A549 (cell line): ENCODE data around the gene SKIL.

Source experiments
- MAFK ChIP-seq: fragments of 450-650 bp; IDR thresholded peaks from 2 replicates; pipeline ENCODE4 v1.6.1; 2014; ENCODE audit not compliant: partially characterized antibody
- POLR2A ChIP-seq: IDR thresholded peaks from 2 replicates; pipeline ENCODE4 v1.6.1; 2012; ENCODE audit warnings: mild to moderate bottlenecking, low read length
- RCOR1 ChIP-seq: fragments of 150-350 bp; IDR thresholded peaks from 2 replicates; pipeline ENCODE4 v1.6.1; 2014; ENCODE audit warnings: antibody characterized with exemption, low read length, low read depth
- RNF2 ChIP-seq: fragments of 200-600 bp; sonication (generic); IDR thresholded peaks from 2 replicates; pipeline ENCODE4 v1.6.1; 2016; ENCODE audit warnings: low read depth, mild to moderate bottlenecking, antibody characterized with exemption, moderate library complexity, borderline replicate concordance
- TF ChIP-seq, protein P1 (sequence below): fragments of >200 bp; sonication (Bioruptor Twin); formaldehyde crosslinking; IDR thresholded peaks from 3 replicates; pipeline ENCODE4 v1.5.1; 2016

DNA sequence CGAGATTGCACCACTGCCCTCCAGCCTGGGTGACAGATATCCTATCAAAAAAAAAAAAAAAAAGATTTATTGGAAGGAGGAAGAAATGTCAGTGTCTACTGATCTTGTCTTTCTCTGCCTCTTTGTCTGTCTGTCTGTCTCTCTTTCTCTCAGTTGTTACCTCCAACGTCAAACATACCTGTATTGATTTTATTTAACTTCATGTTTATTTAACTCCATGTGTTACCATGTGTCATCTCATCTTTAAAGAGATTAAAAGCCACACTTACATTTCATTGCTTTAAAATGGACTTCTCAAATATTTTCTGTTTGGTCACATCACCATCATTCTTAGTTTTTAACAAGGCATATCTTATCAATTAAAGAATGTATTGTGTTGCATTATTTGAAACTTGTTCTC, 70.6 kb downstream of the SKIL start:
- TF ChIP-seq POLR2A (no peak), RCOR1 (no peak), MAFK (no peak), RNF2 (no peak)
- TF ChIP-seq, protein P1, sequence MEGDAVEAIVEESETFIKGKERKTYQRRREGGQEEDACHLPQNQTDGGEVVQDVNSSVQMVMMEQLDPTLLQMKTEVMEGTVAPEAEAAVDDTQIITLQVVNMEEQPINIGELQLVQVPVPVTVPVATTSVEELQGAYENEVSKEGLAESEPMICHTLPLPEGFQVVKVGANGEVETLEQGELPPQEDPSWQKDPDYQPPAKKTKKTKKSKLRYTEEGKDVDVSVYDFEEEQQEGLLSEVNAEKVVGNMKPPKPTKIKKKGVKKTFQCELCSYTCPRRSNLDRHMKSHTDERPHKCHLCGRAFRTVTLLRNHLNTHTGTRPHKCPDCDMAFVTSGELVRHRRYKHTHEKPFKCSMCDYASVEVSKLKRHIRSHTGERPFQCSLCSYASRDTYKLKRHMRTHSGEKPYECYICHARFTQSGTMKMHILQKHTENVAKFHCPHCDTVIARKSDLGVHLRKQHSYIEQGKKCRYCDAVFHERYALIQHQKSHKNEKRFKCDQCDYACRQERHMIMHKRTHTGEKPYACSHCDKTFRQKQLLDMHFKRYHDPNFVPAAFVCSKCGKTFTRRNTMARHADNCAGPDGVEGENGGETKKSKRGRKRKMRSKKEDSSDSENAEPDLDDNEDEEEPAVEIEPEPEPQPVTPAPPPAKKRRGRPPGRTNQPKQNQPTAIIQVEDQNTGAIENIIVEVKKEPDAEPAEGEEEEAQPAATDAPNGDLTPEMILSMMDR: no peak
